GM23338 (cell line): Measurements from ENCODE around the gene SNX11.

ENCODE experiments used
- CREB1 ChIP-seq: fragments of 250-450 bp; sonication (Bioruptor Pico); IDR thresholded peaks from 2 replicates; pipeline ENCODE4 v1.5.0; 2020; ENCODE audit warnings: low read depth, mild to moderate bottlenecking, moderate library complexity
- CTCF ChIP-seq, 2 experiments: fragments of 200-600 bp in 1 of 2; sonication (generic) in 1 of 2; conservative IDR thresholded peaks; 2 replicates each; pipeline versions ENCODE4 v1.5.1 to v1.6.1; 2016 to 2017; ENCODE audit warnings: antibody characterized with exemption in 2 of 2, low read depth in 2 of 2, mild to moderate bottlenecking in 2 of 2, moderate library complexity in 1 of 2
- POLR2AphosphoS5 ChIP-seq: IDR thresholded peaks from 2 replicates; pipeline ENCODE4 v1.6.1; 2016; ENCODE audit warnings: antibody characterized with exemption, low read depth
- REST ChIP-seq: IDR thresholded peaks from one replicate; pipeline ENCODE4 v1.6.1; 2018; ENCODE audit warnings: antibody characterized with exemption; ENCODE audit not compliant: unreplicated experiment
- STAT1 ChIP-seq: IDR thresholded peaks from one replicate; pipeline ENCODE4 v1.6.1; 2016; ENCODE audit warnings: antibody characterized with exemption; ENCODE audit not compliant: unreplicated experiment

GRCh38 chr17:48155889-48156611, 48.5 kb downstream of the SNX11 start:
- TF ChIP-seq POLR2AphosphoS5 = no peak
- TF ChIP-seq CTCF (conservative IDR thresholded peaks at IDR 0.05; ENCODE audit: low read depth in 2 of 2) = no peak
- no peak for TF ChIP-seq CREB1
- TF ChIP-seq REST = no peak
- no peak for TF ChIP-seq STAT1
